Mesenteric fat pad (tissue), 1 donor: ENCODE data around the gene SYTL2. TPM values are rescaled to one million over a fixed set of nuclear protein-coding genes. Genes with fewer than 3 reads are reported as not detected.
"Not testable (repeated sequence)": the region's sequence is repeated elsewhere in the genome, so short reads cannot be mapped to it uniquely, and the experiment has no call there.

Source experiments
- DNase-seq: peaks from one replicate; pipeline ENCODE4 v3.0.0-alpha.2; 2020; ENCODE audit warnings: low spot score
- total RNA-seq: library from RNA; stranded (reverse); fragmentation: NEBNext Ultra II Directional; extraction: Animal tissue kit (Norgen Biotek cat#: 25700); gene quantifications from one replicate; pipeline ENCODE4 v1.2.1, GENCODE V29; 2021
- donor health status: DM: yes; HTN: yes; CAD: no.

Gene SYTL2
- total RNA-seq, 1 donor from 2014 or later, result 13.5 TPM

GRCh38 chr11:85661972-85662664 lies 148.8 kb downstream of the SYTL2 start:
- DNase-seq, result no peak

DNA sequence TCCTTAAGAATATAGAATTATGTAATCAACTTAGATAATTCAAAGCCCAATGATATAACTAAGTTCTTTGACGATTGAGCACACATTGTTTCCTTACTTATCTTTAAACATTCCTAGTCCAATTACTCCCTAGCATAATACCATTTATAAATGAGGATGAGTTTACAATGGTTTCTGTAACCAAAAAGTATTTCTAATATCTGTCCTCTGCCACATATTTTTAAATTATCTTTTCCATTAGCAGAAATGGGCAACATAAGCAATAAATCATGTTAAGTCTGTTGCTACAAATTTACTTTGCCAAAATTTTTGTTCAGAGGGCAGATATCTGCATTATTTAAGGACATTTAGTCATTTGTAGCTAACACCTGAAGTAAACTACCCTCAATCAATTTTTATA lies 152.8 kb downstream of the SYTL2 start:
- DNase-seq, result no peak

- DNase-seq, result no peak
Measured at GRCh38 chr11:85656777-85657176, 154.2 kb downstream of the SYTL2 start.

DNA sequence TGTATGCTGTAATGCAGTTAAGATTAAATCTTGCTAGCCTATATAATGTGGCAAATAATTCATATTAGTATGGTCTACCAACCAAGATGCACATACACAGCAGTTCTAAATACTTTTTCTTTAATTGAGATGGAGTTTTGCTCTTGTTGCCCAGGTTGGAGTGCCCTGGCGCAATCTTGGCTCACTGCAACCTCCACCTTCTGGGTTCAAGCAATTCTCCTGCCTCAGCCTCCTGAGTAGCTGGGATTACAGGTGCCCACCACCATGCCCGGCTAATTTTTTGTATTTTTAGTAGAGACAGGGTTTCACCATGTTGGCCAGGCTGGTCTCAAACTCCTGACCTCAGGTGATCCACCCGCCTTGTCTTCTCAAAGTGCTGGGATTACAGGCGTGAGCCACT lies 156.6 kb downstream of the SYTL2 start:
- not testable (repeated sequence) for DNase-seq

- no peak for DNase-seq
Measured at GRCh38 chr11:85652786-85653447, 158.0 kb downstream of the SYTL2 start.

- no peak for DNase-seq
Measured at GRCh38 chr11:85651118-85651517, 159.8 kb downstream of the SYTL2 start.

- DNase-seq, result peak; percentile 97
Measured at GRCh38 chr11:85647604-85648299, 163.2 kb downstream of the SYTL2 start, which contains the start of gene TMEM126A. TMEM126A (plus strand) TSS chr11:85647967; CDS start chr11:85650256, 2,289 bp downstream.

DNA sequence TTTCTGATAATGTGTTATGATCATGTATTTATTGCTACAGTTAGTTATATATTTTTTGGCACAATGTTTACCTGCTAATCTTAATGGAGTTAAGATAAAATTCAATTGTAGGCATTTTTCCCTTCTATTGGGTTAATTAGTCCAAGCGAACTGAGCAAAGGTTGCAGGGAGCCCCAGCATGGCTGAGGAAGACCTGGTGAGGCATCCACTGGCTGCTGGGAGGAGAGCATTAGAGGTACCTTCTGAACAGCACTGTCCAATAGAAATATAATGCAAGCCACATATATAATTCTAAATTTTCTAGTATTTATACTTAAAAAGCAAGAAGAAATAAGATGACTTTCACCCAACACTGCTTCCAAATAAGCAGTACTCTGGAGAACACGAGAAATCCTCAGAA lies 163.9 kb downstream of the SYTL2 start:
- no peak for DNase-seq

Other genes with a start within 250 kb of the SYTL2 start
- 2.8 TPM for gene DLG2, start 183.8 kb downstream of the SYTL2 start, total RNA-seq
- 44.5 TPM for gene TMEM126B, start 182.5 kb downstream of the SYTL2 start, total RNA-seq
- gene TMEM126A, start 163.2 kb downstream of the SYTL2 start, total RNA-seq, result 36.6 TPM
- 25.1 TPM for gene CREBZF, start 146.0 kb downstream of the SYTL2 start, total RNA-seq
- 0.84 TPM for gene CCDC89, start 124.9 kb downstream of the SYTL2 start, total RNA-seq
- gene CCDC83, start 44.2 kb upstream of the SYTL2 start, total RNA-seq, result not detected